Activated gamma-delta T cell treated with Interleukin-2 at 50 U/mL for 16 hours (primary cell): ENCODE results near the gene LINS1.
"Not testable (repeated sequence)": the region's sequence is repeated elsewhere in the genome, so short reads cannot be mapped to it uniquely, and the experiment has no call there.

Source experiments
- DNase-seq: peaks from one replicate; pipeline ENCODE4 v3.0.0-alpha.2; 2020

Gene LINS1

DNA sequence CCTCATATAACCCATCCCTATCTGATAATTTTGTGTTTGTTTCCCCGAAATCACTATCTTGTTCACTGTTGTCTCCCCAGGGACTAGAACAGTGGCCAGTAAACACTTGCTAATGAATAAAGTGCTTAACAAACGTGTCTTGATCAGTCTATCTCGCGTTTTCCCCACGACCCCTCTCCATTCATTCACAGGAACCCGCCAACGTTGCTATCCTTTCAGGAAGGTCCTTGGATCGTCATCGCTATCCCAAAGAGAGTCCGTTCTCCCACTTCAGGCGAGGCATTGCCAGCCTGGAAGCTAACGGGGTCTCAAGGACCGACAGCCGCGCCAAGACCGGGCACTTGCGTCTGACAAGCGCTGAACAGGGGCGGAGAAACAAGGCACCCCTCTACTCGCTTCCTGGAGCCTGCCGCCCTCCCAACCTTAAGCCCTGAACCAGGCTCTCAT lies 344 bp downstream of the LINS1 start:
- DNase-seq, result no peak

DNA sequence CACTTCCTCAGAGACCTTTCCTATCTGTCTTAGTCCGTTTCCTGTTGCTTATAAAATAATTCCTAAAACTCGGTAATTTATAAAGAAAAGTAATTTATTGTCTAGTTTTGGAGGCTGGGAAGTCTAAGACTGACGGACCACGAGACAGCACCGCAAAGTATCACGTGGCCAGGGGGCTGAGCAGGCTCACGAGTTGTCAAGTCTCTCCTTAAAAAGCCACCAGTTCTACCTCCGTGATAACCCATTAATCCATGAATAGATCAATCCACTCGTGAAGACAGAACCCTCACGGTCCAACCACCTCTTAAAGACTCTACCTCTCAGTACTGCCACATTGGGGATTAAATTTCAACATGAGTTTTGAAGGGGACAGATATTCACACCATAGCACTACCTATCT lies 821 bp downstream of the LINS1 start:
- DNase-seq, result peak; percentile 12

DNA sequence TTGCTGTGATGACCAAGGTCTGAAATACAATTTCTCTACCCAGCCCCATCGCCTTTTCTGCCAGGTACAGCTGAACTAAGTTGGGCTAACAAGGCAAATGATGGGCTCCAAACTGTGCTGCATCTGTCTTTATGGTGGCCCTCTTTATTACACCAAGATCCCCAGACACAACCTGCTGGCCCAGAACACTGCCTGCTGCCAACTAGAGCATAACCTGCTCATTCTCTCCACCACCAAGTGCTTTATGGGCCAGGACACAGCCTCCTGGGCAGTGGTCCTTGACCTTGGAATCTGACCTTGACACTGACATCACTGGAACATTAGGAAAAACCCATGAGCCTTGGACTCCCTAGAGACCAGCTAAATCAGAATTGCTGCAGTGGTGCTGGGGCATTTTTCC lies 3.3 kb downstream of the LINS1 start:
- no peak for DNase-seq

DNA sequence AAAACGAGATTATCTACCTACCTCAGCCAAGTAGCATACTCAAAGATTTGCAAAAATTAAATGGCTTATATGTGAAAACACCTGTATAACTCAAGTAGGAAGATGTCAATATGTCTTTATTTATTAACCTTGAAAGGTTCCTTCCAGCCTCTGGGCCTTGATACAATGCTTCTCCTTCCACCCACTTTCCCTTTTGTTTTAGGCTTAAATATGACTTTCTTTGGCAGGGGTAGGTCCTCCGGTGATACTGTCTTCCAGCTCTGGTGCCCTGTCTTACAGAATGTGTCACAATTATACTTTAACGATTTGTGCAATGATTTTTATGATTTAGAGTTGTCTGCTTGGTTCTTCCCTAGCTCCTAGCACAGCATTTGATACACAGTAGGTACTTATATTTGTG lies 4.1 kb downstream of the LINS1 start:
- DNase-seq, result no peak

DNA sequence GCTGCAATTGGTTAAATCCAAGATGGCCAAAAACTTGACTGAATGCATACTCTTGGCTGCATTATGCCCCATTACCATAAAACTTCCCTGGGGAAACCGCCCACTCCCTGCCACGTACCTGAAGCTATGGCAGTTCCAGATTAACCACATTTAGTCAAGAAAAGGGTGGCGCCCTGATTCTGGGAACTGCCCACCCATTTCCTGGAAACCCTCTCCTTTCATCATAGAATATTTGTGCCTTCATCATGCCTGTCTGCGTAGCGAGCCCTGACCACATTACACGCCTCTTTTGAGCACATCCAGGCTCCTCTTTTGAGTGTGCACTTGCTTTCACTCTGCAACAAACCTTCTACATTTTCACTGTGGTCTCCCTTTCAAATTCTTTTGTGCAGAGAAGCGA lies 5.2 kb downstream of the LINS1 start:
- peak; percentile 86 for DNase-seq

DNA sequence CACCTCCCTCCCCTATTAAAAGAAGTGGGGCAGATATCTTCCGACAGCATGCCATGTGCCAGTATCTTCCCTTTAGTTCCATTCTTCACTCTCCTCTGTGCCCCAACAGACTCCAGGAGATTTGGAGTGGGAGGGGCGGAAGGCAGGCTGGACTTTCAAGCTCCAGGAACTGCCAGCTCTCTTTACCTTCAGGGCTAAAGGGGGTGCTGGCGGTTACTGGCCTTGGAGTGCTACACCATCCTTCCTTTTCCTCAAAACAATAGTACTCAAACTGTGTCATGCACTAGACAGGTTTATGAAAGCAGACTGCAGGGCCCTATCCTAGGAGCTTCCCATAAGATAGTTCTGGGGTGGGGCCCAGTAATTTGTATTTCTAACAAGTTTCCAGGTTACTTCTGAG lies 6.0 kb downstream of the LINS1 start:
- no peak for DNase-seq

DNA sequence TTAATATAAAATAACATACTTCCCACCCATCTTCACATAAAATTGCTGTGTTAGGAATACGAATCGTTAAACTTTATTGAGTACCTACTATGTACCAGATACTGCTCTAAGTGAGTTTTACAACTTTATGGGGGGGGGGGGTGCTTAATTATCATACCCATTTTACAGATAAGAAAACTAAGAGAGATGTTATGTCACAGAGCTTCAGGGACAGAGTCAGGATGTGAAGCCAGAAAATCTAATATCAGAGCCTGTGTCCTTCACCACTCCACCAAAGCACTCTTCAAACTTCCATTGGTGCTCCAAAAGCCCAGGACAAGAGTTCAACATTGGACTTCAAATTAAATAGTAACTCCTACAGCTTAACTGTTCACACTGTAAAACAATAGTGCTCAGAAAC lies 8.6 kb downstream of the LINS1 start:
- DNase-seq, result no peak

DNA sequence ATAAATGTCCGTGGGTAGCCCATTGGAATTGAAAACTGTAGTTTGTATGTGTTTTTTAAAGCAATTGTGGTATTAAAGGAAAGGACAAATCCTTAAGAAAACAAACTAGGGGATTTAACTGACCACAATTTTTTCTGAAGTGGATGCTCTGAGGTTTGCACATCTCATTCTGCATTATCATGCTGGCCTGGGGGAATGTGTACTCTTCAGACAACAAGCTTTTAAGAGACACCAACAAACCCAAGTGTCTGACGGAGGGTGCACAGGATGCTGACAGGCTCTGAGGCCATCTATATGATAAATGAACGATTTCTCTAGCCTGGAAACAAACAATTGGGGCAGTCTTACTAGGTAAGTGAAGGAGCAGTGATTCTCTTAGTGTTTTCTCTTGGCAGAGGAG lies 9.1 kb downstream of the LINS1 start:
- DNase-seq, result no peak

DNA sequence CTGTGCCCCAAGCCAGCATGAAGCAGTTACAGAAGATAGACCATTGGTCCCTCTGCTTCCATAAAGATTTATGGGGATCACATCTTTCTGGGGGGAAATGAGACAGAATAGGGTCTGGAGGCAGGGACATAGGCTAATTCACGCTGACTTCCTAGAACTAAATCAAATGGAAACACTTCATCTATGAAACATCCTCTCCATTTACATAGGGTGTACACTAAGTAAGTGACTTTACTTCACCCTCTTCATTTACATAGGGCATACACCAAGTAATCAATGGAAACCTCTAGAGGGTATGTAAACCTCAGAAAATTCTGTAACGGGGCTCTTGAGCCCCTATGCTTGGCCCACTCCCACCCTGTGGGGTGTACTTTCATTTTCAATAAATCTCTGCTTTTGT lies 10.1 kb downstream of the LINS1 start:
- no peak for DNase-seq

DNA sequence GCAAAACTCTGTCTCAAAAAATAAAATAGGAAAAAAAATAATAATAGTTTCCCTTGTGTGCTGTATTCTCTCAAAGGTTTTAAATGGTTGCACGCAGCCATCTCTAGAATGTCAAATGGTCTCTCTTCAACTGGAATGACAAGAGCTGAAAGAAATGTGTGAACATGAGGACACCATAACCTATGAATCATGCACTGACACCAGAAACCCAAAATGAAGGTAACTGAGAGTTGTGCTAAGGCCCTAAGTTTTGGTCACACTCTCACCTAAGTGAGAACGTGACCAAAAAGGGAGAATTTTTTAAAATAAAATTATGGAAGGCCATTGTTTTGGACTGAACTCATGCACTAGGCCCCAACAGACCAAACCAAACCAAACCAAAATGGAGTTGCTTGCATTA lies 10.8 kb downstream of the LINS1 start:
- not testable (repeated sequence) for DNase-seq

DNA sequence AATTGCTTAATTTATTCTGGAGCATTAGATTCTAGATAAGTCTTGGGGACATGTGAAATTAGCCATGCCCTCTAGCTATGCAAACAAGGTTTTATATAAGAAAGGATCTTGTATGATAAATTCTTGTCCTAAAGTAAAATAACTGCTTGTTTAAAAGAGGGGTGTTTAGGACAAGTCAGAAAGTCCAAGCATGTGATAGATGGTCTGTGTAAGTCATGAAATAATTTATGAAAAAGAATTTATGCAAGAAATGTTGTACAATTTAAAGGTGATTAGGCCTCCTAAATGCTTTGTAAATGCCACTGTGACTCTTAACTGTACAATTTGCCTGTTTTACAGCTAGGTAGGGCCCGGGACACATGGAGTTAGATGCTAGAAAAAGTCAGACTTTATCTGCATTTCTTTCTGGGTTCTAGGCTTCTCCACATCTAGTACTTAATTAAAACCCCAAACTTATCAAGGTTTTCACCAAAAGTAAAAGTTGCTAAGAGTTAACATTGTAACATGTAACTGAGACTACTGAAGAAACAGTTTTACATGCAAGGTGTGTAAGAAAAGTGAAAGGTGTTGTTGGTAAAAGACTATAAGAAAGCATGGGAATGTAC lies 13.2 kb downstream of the LINS1 start:
- DNase-seq, result no peak

DNA sequence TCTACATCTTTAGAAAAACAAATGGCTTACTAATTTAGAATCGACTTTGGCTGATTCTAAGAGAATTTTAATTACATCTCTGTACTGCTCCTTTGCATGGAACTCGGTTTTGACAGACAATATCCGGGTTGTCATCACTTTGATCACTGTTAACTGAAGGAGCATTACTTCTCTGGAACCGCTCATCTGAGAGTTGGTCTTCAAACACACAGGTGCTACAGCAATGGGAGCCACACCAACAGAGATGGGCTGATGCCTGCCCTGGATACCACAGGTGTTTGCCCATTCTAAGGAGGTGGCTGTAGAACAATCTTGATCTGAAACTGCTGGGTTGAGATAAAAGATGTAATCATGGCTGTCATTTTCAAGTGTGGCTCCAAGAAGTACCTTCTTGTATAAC lies 21.6 kb downstream of the LINS1 start:
- DNase-seq, result no peak

DNA sequence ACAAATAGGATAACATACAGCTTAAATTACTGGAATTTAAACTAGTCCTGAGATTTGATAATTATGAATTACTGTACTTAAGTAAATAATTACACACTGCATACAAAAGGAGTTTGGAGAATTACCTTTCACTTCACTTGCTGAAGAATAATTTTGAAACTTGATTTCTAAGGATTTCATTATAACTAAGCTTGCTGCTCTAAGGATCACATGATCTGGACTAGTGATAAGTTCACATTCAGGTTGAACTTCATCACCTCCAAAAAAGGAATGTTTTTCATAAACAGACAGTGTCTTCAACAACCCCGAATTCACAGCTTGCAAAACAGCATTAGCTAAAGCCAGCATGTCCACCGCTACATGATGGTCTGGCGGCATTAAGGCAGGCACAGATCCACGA lies 28.5 kb downstream of the LINS1 start:
- no peak for DNase-seq

DNA sequence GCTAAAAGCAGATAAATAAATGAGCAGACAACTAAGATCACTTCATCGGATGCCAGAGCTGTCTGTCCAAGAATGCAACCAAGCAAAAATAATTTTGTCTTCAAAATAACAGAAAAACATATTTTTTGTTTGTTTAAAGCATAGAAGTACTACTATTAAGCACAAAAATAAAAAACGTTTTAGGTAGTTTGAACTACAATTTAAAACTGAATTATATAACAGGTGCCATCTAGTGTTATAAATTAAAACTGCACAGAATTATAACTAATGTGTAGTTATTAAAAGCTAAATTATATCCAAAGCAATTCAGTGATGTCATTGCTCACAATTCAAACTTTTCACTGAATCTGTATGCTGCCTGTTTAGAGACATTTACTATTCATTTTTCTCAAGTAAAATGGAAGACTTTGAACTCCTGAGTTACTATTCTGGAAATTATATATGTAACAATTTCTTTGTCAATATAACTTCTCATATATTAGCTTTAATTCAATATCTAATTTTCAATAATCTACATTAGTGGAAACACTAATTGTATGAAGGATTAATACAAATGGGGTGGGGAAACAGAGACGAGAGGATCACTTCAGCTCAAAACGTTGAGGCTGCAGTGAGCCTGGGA lies 29.5 kb downstream of the LINS1 start:
- DNase-seq, result no peak

DNA sequence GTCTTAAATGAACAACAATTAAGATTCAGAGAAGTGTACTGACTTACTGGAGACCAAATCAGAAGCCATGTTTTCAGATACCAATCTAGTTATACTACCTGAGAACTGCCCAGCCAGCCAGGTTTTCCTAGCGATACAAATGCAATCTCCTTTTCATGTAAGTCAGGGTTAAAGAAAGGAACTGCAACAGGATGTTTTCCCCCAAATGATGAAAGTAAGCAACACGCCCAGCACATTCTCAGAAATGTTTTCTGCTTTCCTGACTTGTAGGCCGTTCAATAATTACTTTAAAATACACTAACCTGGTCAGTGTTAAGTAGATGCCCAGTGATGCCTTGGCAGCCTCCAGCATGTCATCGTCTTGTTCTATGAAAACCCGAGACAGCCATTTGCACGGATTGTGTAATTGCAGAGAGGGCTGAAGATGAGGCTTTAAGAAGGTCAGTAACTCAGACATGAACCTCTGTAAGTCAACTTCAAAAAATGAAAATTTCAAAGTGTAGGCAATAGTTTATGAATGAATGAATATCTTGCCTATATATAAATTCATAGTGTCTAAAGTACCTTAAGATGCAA lies 30.3 kb downstream of the LINS1 start:
- DNase-seq, result no peak

DNA sequence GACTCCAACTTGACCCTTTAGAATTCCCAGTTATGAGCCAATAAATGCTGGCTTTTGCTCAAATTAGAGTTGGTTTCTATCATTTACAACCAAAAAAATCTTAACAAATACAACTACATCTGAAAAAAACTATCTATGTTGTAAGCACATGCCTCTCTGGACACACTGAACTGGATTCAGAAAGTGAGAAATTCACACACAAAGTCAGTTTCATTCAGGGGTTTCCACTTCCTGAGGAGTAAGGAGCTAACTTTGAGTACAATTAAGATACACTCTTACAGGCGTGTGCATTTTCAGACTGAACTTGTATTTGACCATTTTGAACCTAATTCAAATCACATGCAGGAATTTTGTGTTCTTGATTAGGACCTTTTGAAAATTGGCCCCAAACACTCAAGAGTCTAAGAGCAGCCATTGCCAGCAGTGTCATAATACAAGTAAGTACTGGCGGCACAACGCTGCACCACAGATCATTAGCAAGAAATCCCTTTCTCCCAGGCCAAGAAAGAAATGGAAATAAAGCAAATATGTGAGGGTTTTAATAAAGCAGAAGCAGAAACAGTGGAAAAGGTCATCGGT lies 31.2 kb downstream of the LINS1 start:
- no peak for DNase-seq

DNA sequence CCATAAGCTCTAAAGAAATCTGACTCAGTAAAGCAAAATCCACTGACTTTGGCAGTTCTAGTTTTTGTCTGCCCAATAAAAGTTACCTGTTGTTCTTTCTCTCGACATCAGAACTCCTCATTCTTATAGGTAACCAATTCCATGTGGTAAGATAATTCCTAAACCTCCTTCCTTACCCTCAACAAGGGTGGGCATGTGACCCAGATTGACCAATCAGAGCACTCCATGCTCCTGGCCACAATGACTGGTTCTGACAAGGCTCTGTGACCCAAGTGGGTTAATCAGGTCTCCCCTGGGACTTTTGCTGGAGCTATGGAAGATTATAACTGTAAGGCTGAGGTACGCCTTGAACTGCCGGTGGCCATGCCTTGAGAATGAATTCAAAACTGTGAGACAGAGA lies 31.7 kb downstream of the LINS1 start:
- DNase-seq, result no peak

DNA sequence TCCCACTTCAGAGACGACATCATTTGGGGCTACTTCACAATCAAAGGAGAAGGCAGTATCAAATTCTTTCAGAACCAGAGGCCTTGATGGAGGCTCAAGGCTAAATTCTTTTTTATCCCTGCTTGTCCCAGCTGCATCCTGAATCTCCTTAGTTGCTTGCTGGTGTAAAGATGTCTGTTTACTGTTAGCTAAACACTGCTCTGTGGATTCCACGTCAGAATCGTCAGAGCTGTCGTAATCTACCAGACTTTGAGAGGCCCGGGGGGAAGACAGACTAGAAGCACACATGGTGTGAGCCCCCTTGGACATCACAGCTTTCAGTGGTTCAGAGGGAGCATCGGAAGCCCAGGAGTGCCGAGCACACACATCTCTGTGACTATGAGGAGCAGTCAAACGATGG lies 32.6 kb downstream of the LINS1 start:
- DNase-seq, result no peak

DNA sequence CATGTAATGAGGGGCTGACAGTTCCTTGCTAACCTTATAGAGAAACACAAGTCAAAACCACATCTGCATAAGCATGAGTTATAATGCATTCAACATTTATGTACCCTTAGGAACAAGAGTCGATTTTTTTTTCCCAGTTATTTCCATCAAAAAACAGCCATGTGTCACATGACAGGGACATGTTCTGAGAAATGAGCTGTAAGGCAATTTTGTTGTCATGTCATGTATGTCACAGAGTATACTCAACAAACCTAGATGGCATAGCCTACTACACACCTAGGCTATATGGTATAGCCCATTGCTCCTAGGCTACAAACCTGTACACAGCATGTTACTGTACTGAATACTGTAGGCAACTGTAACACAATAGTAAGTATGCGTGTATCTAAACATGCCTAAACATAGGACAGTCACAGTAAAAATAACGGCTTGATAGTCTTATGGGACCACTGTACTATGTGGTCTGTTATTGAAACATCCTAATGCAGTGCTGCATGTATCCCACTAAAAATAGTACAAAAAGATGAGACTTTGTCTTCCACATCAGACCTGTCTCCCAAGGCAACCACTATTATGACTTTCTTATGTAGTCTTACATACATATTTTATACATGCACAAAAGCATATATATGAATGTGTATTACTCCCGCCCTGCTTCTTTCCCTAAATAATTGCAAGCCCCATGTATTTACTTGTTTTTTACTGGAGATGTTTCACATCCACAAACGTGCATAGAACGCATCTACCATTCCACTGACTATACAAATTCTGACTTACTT lies 34.9 kb downstream of the LINS1 start:
- DNase-seq, result no peak

DNA sequence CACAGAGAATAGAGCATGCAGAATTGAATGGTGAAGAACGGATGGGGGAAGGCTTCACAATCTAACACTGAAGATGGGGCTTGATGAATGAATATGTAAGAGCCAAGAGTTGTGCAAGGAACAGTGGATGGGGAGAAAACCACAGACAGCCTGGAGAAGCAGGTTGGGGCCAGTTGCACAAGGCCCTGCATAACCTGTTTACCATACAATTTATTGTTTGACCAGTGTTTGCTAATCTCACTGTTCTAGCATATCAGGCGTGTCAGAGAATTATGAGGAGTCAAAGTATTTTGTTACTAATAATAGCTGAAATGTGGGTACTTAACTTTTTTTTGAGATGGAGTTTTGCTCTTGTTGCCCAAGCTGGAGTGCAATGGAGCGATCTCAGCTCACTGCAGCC lies 36.4 kb downstream of the LINS1 start:
- DNase-seq, result no peak

DNA sequence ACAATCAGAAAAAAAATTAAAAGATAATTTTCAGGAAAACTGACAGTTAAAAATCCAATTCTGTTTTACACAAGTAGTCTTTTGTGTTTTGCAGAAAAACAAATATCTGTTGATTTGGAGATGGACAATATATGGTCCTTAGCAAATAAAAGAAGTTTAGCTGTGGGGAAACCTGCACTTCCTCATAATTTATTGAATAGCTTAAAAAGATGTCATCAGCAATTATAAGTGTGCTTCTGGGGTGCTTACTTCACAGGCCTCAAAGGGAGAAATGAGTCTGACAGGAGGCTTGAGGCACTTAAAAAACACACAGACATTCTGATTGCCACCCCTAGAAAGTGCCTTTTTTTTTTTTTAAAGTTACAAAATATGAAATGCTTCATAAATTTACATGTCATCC lies 41.7 kb downstream of the LINS1 start:
- no peak for DNase-seq

DNA sequence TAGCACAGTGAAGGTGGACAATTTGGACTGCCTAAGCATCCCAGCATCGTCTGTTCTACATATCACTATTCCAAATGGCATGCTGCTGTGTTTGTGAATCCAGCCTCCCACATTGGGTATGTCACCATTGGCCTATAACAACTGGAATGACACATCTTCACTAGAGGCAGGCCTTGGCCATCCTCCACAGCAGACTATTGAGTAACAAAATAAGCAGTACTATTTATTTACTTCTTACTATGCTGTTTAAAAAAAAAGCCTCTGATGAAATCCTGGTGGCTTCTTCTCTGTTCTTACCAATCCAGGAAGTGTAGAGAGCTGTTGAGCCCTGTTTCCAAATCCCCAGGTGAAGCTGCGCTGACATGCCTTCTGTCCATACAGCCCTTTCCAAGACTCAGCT lies 42.7 kb downstream of the LINS1 start:
- no peak for DNase-seq

DNA sequence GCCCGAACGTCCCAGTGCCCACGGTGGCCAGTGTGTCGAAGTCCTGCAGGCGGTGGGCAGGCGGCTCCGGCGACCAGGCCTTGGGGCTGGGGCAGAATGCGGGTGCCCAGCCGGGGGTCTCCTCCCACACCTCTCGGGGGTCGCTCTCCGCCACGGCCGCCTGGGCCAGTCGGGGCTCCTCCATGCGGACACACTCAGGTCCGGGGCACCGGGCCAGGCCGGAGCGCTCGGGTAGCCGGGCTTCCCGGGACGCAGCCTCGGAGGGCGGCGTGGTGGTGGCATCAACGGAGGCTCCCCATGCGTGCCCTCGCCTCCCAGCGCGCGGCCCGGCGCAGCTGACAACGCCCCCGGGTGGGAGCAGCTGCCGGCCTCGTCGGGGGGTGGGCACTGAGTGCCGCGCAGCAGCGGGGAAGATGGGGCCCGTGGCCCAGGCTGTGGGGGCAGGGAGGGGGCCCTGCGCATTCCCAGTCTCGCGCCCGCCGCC lies 43.2 kb downstream of the LINS1 start:
- no peak for DNase-seq

DNA sequence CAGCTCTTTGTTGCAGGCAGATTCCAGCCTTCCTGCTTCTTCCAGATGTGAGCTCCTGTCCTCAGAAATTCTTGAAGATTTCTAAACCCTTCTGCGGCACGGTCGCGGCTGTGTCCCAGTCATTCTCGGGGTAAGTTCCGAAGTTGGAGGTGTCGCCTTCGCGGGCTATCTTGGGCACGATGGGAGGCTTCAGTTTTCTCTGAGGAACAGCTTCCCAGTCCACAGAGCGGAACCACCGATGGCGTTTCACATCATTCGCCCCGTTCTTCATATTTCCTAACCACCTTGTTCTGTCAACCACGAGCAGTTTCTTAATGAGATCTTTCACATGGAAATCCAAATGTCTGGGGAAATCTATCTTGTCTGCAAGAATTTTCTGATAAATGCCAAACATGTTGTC lies 48.5 kb downstream of the LINS1 start:
- no peak for DNase-seq
